ENCODE measurements around the gene TXNRD1. TPM values are rescaled to one million over a fixed set of nuclear protein-coding genes. Genes with fewer than 3 reads are reported as not detected.
"Not testable (repeated sequence)": the region's sequence is repeated elsewhere in the genome, so short reads cannot be mapped to it uniquely, and the experiment has no call there.

Gene TXNRD1
- total RNA-seq, 2 donors from 2014 or later: 35.9 to 36.6 TPM

DNA sequence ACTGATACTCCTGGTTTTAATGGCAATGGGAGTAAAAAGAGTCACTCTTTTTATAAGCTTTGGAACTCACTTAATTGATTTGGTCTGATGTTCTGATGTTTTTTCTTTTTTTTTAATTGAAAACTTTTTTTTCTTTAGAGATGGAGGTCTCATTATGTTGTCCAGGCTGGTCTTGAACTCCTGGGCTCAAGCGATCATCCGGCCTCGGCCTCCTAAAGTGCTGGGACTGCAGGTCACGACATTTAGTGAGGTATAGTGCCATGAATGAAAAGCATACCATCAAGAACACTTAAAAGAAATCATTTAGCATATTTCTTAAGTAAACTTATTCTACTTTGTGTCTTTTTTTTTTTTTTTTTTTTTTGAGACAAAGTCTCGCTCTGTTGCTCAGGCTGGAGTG is 75.3 kb downstream of the TXNRD1 start:
- TF ChIP-seq POLR2A (IDR thresholded peaks at IDR 0.05): no peak
- TF ChIP-seq, protein P1, sequence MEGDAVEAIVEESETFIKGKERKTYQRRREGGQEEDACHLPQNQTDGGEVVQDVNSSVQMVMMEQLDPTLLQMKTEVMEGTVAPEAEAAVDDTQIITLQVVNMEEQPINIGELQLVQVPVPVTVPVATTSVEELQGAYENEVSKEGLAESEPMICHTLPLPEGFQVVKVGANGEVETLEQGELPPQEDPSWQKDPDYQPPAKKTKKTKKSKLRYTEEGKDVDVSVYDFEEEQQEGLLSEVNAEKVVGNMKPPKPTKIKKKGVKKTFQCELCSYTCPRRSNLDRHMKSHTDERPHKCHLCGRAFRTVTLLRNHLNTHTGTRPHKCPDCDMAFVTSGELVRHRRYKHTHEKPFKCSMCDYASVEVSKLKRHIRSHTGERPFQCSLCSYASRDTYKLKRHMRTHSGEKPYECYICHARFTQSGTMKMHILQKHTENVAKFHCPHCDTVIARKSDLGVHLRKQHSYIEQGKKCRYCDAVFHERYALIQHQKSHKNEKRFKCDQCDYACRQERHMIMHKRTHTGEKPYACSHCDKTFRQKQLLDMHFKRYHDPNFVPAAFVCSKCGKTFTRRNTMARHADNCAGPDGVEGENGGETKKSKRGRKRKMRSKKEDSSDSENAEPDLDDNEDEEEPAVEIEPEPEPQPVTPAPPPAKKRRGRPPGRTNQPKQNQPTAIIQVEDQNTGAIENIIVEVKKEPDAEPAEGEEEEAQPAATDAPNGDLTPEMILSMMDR (IDR thresholded peaks at IDR 0.05): no peak
- H3K36me3 ChIP-seq (replicated peaks in 1 of 2; ENCODE audit: insufficient read depth in 1 of 2, low read depth in 2 of 2): no peaks in the 10 kb centered on the region
- 98% methylated on average over 5 of the region's 5 CpGs for WGBS, 2 donors
- H3K4me1 ChIP-seq: peaks cover 24% of the 10 kb centered on the region
- no peak overlapping the region for H3K27ac ChIP-seq
- DNase-seq (no peak), ATAC-seq (no peak)
- H3K27me3 ChIP-seq: no peaks in the 10 kb centered on the region
- H3K4me3 ChIP-seq: no peak overlapping the region
- no peaks in the 10 kb centered on the region for H3K9me3 ChIP-seq
- intact Hi-C loops (cut with DNase I): no loop called here

DNA sequence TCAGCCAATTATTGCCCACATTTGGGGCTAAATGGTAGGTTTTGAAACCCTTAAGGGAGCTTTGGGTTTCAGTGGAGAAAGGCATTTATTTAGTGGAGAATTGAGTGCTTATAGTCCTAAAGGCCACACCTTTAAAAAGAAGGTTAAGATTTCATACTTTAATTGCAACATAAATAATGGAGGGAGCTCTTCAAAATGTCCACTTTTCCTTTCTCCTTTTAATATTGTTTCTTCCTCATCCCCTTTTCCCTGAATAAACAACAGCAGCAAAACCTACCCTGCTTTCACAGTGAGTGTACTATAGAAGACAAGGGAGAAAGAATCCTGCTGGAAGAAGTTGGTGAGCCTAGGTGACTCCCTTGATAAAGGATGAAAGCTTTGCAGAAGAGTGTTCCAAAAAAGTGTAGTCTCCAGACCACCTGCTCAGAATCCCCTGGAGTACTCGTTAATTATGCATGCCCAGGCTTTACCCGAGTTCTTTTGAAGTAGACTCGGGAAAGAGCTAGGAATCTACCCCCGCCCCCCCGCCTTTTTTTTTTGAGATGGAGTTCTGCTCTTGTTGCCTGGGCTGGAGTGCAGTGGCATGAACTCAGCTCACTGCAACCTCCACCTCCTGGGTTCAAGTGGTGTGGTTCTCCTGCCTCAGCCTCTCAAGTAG is 76.4 kb downstream of the TXNRD1 start:
- 83 to 85% methylated on average over 5 of the region's 5 CpGs for WGBS, 2 donors
- peaks cover 16% of the 10 kb centered on the region for H3K4me1 ChIP-seq
- intact Hi-C loops (cut with DNase I): no loop called here
- H3K9me3 ChIP-seq: no peaks in the 10 kb centered on the region
- H3K27me3 ChIP-seq: no peaks in the 10 kb centered on the region
- H3K27ac ChIP-seq: no peak overlapping the region
- no peaks in the 10 kb centered on the region for H3K36me3 ChIP-seq (replicated peaks in 1 of 2; ENCODE audit: insufficient read depth in 1 of 2, low read depth in 2 of 2)
- TF ChIP-seq, protein P1 (IDR thresholded peaks at IDR 0.05): no peak
- TF ChIP-seq POLR2A (IDR thresholded peaks at IDR 0.05): no peak
- ATAC-seq (no peak), DNase-seq (no peak)
- no peak overlapping the region for H3K4me3 ChIP-seq

DNA sequence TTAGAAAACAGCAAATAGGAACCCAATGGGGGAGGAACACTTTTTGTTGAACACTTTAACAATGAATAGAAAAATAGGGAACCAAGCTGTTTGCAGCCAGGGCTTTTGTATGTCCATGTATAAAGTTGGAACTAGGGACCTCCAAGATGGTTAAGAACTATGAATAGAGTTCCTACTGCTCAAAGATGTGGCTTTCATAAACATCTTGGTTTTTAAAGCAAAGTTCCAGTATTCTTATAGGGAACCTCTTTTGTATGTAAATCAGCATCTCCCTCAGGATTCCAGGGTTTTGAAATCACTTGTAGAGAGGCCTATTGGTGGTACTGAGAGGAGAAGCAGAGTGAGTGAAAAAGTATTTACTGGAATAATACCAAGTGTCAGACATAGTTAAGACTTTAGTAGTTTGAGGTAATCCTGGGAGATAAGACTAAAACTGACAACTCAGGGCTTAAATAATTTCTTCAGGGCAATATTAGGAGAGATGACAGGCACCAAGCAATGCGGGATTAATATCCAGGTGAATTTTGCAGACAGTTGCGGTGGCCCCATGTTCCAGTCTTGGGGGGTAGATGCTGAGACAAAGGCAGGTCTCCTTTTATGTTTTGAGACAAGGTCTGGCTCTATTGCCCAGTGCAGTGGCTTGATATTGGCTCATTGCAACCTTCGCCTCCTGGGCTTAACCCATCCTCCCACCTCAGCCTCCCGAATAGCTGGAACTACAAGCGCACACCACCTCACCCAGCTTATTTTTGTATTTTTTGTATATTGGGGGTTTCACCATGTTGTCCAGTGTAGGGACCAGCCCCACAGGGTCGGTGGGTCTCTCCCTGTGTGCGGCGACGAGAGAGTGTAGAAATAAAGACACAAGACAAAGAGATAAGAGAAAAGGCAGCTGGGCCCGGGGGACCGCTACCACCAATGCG is 77.6 kb downstream of the TXNRD1 start:
- H3K36me3 ChIP-seq (replicated peaks in 1 of 2; ENCODE audit: insufficient read depth in 1 of 2, low read depth in 2 of 2): no peaks in the 10 kb centered on the region
- 95 to 98% methylated on average over 12 of the region's 12 CpGs for WGBS, 2 donors
- no peak for TF ChIP-seq POLR2A (IDR thresholded peaks at IDR 0.05)
- TF ChIP-seq, protein P1 (IDR thresholded peaks at IDR 0.05): no peak
- no peak for DNase-seq
- H3K9me3 ChIP-seq: no peaks in the 10 kb centered on the region
- no peak overlapping the region for H3K4me3 ChIP-seq
- no peak for ATAC-seq
- intact Hi-C loops (cut with DNase I): no loop called here
- H3K27ac ChIP-seq: no peak overlapping the region
- H3K4me1 ChIP-seq: peaks cover 12% of the 10 kb centered on the region
- no peaks in the 10 kb centered on the region for H3K27me3 ChIP-seq

DNA sequence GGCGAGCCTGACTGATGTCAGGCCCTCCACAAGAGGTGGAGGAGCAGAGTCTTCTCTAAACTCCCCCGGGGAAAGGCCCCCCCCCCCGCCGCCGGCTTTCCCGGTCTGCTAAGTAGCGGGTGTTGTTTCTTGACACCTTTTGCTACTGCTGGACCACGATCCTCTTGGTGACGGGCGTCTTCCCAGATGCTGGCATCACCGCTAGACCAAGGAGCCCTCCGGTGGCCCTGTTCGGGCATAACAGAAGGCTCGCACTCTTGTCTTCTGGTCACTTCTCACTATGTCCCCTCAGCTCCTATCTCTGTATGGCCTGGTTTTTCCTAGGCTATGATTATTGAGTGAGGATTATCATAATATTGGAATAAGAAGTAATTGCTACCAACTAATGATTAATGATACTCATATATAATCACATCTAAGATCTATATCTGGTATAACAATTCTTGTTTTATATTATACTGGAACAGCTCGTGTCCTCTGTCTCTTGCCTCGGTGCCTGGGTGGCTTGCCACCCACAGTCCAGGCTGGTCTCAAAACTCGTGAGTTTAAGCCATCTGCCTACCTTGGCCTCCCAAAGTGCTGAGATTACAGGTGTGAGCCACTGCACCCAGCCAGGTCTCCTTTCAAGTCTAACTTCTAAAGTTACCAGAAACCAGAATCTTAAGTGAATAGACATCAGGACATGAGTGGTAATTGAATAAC is 78.7 kb downstream of the TXNRD1 start:
- H3K4me1 ChIP-seq; H3K27ac ChIP-seq; ATAC-seq; H3K4me3 ChIP-seq; H3K36me3 ChIP-seq (replicated peaks in 1 of 2; ENCODE audit: insufficient read depth in 1 of 2, low read depth in 2 of 2); H3K9me3 ChIP-seq; H3K27me3 ChIP-seq; intact Hi-C loops (cut with DNase I): not testable (repeated sequence)
- TF ChIP-seq, protein P1 (IDR thresholded peaks at IDR 0.05): peak in 3 of 7 experiments; percentile 4 to 14 (median 7)
- DNase-seq: peak in 1 of 4 donors; percentile 41
- WGBS, 2 donors: 86 to 87% methylated on average over 10 of the region's 17 CpGs

All from body of pancreas (tissue), 4 donors.